Neural cell (in vitro differentiated cells): ENCODE measurements around the gene HLA-DPA1.
"Not testable (repeated sequence)": the region's sequence is repeated elsewhere in the genome, so short reads cannot be mapped to it uniquely, and the experiment has no call there.

Experiments used
- EP300 ChIP-seq: fragments of 450-650 bp; conservative IDR thresholded peaks from 2 replicates; pipeline ENCODE4 v1.6.1; 2014; ENCODE audit warnings: antibody characterized with exemption, mild to moderate bottlenecking, moderate library complexity; ENCODE audit not compliant: poor library complexity, severe bottlenecking
- EZH2 ChIP-seq: fragments of 200-600, 300-800 bp; shearing (Covaris generic), sonication (generic); IDR thresholded peaks from 2 replicates; pipeline ENCODE4 v1.6.1; 2014; ENCODE audit warnings: antibody characterized with exemption, low read length, borderline replicate concordance, mild to moderate bottlenecking; ENCODE audit not compliant: insufficient read depth, poor library complexity, severe bottlenecking
- MXI1 ChIP-seq: fragments of 450-650 bp; conservative IDR thresholded peaks from 2 replicates; pipeline ENCODE4 v1.6.1; 2014; ENCODE audit warnings: antibody characterized with exemption, mild to moderate bottlenecking; ENCODE audit not compliant: poor library complexity, severe bottlenecking
- POLR2AphosphoS5 ChIP-seq: IDR thresholded peaks from 2 replicates; pipeline ENCODE4 v1.6.1; 2012
- RAD21 ChIP-seq: fragments of 450-650 bp; conservative IDR thresholded peaks from 2 replicates; pipeline ENCODE4 v1.6.1; 2014; ENCODE audit warnings: antibody characterized with exemption, mild to moderate bottlenecking, moderate library complexity
- SMC3 ChIP-seq: fragments of 450-650 bp; conservative IDR thresholded peaks from 2 replicates; pipeline ENCODE4 v1.6.1; 2014; ENCODE audit warnings: antibody characterized with exemption, mild to moderate bottlenecking, moderate library complexity; ENCODE audit not compliant: poor library complexity
- TAF1 ChIP-seq: IDR thresholded peaks from 2 replicates; pipeline ENCODE4 v1.6.1; 2012; ENCODE audit warnings: low read depth
- TF ChIP-seq, protein P1 (sequence below): fragments of 450-650 bp; IDR thresholded peaks from 2 replicates; pipeline ENCODE4 v1.5.1; 2014; ENCODE audit warnings: antibody characterized with exemption, mild to moderate bottlenecking, moderate library complexity; ENCODE audit not compliant: poor library complexity, severe bottlenecking
- TF ChIP-seq, protein P2 (sequence below): IDR thresholded peaks from 2 replicates; pipeline ENCODE4 v1.6.1; 2012; ENCODE audit warnings: borderline replicate concordance

- TF ChIP-seq EZH2, POLR2AphosphoS5, EP300, TAF1, SMC3, RAD21, MXI1: not testable (repeated sequence)
- TF ChIP-seq, protein P1, sequence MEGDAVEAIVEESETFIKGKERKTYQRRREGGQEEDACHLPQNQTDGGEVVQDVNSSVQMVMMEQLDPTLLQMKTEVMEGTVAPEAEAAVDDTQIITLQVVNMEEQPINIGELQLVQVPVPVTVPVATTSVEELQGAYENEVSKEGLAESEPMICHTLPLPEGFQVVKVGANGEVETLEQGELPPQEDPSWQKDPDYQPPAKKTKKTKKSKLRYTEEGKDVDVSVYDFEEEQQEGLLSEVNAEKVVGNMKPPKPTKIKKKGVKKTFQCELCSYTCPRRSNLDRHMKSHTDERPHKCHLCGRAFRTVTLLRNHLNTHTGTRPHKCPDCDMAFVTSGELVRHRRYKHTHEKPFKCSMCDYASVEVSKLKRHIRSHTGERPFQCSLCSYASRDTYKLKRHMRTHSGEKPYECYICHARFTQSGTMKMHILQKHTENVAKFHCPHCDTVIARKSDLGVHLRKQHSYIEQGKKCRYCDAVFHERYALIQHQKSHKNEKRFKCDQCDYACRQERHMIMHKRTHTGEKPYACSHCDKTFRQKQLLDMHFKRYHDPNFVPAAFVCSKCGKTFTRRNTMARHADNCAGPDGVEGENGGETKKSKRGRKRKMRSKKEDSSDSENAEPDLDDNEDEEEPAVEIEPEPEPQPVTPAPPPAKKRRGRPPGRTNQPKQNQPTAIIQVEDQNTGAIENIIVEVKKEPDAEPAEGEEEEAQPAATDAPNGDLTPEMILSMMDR, result not testable (repeated sequence)
- TF ChIP-seq, protein P2, sequence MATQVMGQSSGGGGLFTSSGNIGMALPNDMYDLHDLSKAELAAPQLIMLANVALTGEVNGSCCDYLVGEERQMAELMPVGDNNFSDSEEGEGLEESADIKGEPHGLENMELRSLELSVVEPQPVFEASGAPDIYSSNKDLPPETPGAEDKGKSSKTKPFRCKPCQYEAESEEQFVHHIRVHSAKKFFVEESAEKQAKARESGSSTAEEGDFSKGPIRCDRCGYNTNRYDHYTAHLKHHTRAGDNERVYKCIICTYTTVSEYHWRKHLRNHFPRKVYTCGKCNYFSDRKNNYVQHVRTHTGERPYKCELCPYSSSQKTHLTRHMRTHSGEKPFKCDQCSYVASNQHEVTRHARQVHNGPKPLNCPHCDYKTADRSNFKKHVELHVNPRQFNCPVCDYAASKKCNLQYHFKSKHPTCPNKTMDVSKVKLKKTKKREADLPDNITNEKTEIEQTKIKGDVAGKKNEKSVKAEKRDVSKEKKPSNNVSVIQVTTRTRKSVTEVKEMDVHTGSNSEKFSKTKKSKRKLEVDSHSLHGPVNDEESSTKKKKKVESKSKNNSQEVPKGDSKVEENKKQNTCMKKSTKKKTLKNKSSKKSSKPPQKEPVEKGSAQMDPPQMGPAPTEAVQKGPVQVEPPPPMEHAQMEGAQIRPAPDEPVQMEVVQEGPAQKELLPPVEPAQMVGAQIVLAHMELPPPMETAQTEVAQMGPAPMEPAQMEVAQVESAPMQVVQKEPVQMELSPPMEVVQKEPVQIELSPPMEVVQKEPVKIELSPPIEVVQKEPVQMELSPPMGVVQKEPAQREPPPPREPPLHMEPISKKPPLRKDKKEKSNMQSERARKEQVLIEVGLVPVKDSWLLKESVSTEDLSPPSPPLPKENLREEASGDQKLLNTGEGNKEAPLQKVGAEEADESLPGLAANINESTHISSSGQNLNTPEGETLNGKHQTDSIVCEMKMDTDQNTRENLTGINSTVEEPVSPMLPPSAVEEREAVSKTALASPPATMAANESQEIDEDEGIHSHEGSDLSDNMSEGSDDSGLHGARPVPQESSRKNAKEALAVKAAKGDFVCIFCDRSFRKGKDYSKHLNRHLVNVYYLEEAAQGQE, result not testable (repeated sequence)
Observed at GRCh38 chr6:33101121-33101737, 27.8 kb upstream of the HLA-DPA1 start.
